Cortex of kidney (tissue), 1 donor: ENCODE measurements around the gene ZNG1B.
"Not testable (repeated sequence)": the region's sequence is repeated elsewhere in the genome, so short reads cannot be mapped to it uniquely, and the experiment has no call there.

Source experiments
- DNase-seq: peaks from one replicate; lab custom pipeline; 2025; lab: John Stamatoyannopoulos, UW

The ZNG1B gene

GRCh38 chr2:113503094-113504042 lies 65.9 kb downstream of the ZNG1B start:
- DNase-seq, result not testable (repeated sequence)

GRCh38 chr2:113504081-113504480 lies 66.6 kb downstream of the ZNG1B start:
- not testable (repeated sequence) for DNase-seq

GRCh38 chr2:113507394-113508140 lies 70.1 kb downstream of the ZNG1B start:
- DNase-seq, result not testable (repeated sequence)

- DNase-seq, result not testable (repeated sequence)
Observed at GRCh38 chr2:113508187-113508586, 70.7 kb downstream of the ZNG1B start.

GRCh38 chr2:113510913-113511312 lies 73.4 kb downstream of the ZNG1B start:
- not testable (repeated sequence) for DNase-seq

- not testable (repeated sequence) for DNase-seq
Observed at GRCh38 chr2:113511859-113512258, 74.4 kb downstream of the ZNG1B start.

GRCh38 chr2:113515457-113515856 lies 78.0 kb downstream of the ZNG1B start:
- not testable (repeated sequence) for DNase-seq

- not testable (repeated sequence) for DNase-seq
Observed at GRCh38 chr2:113515995-113516394, 78.5 kb downstream of the ZNG1B start.

- not testable (repeated sequence) for DNase-seq
Observed at GRCh38 chr2:113517025-113517424, 79.5 kb downstream of the ZNG1B start.

GRCh38 chr2:113520837-113521236 lies 83.3 kb downstream of the ZNG1B start:
- not testable (repeated sequence) for DNase-seq

GRCh38 chr2:113521492-113521891 lies 84.0 kb downstream of the ZNG1B start:
- not testable (repeated sequence) for DNase-seq

GRCh38 chr2:113524986-113525385 lies 87.5 kb downstream of the ZNG1B start:
- not testable (repeated sequence) for DNase-seq

GRCh38 chr2:113527350-113528045 lies 90.0 kb downstream of the ZNG1B start:
- not testable (repeated sequence) for DNase-seq

GRCh38 chr2:113528126-113528525 lies 90.6 kb downstream of the ZNG1B start:
- DNase-seq, result not testable (repeated sequence)

- not testable (repeated sequence) for DNase-seq
Observed at GRCh38 chr2:113528904-113529303, 91.4 kb downstream of the ZNG1B start.

GRCh38 chr2:113532991-113533390 lies 95.5 kb downstream of the ZNG1B start:
- not testable (repeated sequence) for DNase-seq

GRCh38 chr2:113536573-113536972 lies 99.1 kb downstream of the ZNG1B start:
- not testable (repeated sequence) for DNase-seq

- DNase-seq, result not testable (repeated sequence)
Observed at GRCh38 chr2:113540834-113541203, 103.3 kb downstream of the ZNG1B start.

- not testable (repeated sequence) for DNase-seq
Observed at GRCh38 chr2:113541204-113541975, 103.9 kb downstream of the ZNG1B start.

- not testable (repeated sequence) for DNase-seq
Observed at GRCh38 chr2:113541976-113542485, 104.5 kb downstream of the ZNG1B start.

GRCh38 chr2:113542529-113542928 lies 105.0 kb downstream of the ZNG1B start:
- not testable (repeated sequence) for DNase-seq
